ENCODE results near the gene ABCC4.

ABCC4 gene

DNA sequence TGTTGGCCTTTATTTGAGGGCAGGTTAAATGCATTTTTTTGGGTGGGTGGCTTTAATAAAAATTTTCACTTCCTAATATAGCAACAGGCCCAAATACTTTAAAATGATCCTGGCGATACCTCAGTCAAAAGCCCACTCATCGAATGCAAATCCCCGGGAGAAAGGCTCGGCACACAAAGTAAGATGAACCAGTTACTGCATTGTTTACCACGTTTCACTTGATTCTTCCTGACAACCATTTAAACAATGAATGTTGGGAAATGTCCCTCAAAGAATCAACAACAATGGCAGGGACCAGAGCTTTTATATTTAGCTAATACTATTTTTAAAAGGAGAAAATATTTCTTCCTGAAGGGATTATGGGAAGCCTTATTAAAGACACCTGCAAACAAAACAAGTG lies 187.7 kb downstream of the ABCC4 start:
- TF ChIP-seq, protein P1, sequence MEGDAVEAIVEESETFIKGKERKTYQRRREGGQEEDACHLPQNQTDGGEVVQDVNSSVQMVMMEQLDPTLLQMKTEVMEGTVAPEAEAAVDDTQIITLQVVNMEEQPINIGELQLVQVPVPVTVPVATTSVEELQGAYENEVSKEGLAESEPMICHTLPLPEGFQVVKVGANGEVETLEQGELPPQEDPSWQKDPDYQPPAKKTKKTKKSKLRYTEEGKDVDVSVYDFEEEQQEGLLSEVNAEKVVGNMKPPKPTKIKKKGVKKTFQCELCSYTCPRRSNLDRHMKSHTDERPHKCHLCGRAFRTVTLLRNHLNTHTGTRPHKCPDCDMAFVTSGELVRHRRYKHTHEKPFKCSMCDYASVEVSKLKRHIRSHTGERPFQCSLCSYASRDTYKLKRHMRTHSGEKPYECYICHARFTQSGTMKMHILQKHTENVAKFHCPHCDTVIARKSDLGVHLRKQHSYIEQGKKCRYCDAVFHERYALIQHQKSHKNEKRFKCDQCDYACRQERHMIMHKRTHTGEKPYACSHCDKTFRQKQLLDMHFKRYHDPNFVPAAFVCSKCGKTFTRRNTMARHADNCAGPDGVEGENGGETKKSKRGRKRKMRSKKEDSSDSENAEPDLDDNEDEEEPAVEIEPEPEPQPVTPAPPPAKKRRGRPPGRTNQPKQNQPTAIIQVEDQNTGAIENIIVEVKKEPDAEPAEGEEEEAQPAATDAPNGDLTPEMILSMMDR (IDR thresholded peaks at IDR 0.05; ENCODE audit: low read depth, low read length) = no peak
- H3K4me3 ChIP-seq (ENCODE audit: low read depth, low read length) = no peak overlapping the region

DNA sequence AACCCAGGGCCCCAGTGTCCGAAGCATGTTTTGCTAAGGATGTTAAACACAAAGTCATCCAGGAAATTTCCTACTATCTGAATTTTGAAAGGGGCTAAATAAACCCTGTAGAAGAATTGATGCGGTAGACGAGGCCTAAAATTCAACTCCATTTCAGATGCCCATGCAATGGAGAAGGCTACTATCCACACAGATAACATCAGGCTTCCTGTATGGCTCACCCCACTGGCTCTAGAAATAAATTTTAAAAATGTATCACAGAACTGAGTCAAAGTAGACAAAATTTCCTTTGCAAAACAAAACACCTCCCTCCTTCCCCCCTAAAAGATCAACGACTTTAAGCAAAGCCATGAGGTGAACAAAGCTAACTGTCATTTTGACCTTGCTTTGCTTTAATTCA lies 188.4 kb downstream of the ABCC4 start:
- no peak overlapping the region for H3K4me3 ChIP-seq (ENCODE audit: low read depth, low read length)
- TF ChIP-seq, protein P1 (IDR thresholded peaks at IDR 0.05; ENCODE audit: low read depth, low read length) = no peak

DNA sequence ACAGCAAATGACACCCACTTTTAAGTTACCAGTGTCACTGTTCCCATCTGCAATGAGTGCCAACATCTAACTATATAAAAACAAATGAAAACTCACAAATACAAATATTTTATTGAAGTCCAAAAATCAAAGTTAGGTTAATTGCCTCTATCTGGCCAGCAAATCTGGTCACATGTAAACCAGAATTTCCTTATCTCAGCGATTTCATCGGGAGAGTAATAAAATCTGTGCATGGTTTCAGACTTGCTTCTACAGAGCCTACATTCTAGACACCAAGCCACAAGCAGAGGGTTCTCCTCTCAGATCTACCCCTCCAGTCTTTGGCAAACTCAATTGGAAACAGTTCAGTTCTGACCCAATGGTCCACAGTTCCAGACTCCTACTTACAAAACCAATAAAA lies 189.6 kb downstream of the ABCC4 start:
- TF ChIP-seq, protein P1 (IDR thresholded peaks at IDR 0.05; ENCODE audit: low read depth, low read length) = no peak
- no peak overlapping the region for H3K4me3 ChIP-seq (ENCODE audit: low read depth, low read length)

DNA sequence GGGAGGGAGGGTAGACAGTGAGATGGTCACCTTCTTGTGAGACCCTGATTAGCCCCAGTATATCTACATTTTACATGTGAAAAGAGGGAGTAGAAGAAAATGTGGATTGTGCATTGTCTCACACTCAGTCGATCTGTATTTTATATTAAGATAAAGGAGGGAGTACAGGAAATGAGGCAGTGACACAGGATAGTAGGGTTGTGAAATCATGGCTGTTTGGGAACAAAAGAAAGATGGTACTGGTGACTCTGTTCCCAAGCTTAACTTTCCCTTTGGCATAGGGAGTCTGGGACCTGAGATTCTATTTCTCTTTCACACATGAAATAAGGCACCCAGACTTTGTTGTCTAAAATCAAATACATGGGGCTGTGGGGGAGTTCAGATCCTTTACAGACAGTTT lies 194.7 kb downstream of the ABCC4 start:
- no peak overlapping the region for H3K4me3 ChIP-seq (ENCODE audit: low read depth, low read length)
- TF ChIP-seq, protein P1 (IDR thresholded peaks at IDR 0.05; ENCODE audit: low read depth, low read length) = no peak

DNA sequence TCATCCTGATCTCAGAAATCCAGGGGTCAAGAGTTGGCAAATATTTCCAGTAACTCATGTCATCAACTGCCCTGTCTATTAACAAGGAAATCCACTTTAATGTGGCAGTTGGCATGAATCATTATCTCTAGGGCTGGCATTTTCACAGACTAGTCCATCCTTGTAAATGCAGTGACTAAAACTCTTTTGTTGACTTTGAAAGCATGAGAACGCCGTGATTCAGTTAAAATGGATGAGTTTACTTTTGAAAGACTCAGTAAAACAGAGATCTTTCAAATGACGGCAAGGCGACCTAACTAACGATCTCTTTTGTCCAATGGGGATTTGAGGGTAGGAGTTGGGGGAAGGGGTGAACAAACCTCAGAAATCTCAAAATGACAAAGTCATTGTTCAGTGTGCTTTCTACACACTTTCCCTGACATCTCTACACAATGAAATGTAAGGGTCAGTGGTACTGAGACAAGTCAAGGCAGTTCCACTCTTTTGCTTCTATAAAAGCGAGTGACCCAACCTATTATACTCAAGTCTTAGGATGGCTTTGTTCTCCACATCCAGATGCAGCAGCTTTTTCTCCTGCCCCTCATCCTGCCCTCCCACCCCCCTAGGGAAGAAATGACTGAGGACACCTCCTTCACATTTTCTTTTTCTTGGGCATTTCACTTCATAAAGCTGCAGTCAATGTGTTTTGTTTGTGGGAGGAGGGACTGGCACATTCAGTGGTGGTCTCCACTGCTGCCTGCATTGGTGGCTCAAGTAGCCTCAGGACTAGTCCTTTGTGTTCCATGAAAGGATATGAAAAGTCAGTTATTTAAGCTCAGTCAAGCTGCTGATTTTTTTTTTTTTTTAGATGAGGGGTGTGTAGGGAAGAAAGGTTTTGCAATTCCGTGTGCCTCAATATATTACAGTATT lies 200.5 kb downstream of the ABCC4 start:
- TF ChIP-seq, protein P1 (IDR thresholded peaks at IDR 0.05; ENCODE audit: low read depth, low read length) = no peak
- H3K4me3 ChIP-seq (ENCODE audit: low read depth, low read length) = no peak overlapping the region

DNA sequence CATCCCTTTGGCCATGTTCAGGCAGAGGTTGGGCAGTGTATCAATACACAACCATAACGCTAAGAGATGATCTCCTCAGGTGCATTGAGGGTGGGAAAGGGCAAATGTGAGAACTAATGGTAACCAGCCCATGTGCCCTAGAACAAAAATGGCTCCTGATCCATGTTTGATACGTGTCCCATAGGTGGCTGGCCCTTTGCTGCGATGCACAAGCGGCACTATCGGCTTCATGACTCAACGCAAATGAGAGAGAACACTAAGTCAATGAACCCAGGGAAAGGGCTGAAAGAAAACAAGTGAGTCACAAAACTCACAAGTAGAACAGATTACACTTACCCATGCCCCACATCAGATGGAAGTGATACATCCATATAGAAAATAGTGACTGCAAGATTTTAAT lies 201.7 kb downstream of the ABCC4 start:
- no peak overlapping the region for H3K4me3 ChIP-seq (ENCODE audit: low read depth, low read length)
- TF ChIP-seq, protein P1 (IDR thresholded peaks at IDR 0.05; ENCODE audit: low read depth, low read length) = no peak

DNA sequence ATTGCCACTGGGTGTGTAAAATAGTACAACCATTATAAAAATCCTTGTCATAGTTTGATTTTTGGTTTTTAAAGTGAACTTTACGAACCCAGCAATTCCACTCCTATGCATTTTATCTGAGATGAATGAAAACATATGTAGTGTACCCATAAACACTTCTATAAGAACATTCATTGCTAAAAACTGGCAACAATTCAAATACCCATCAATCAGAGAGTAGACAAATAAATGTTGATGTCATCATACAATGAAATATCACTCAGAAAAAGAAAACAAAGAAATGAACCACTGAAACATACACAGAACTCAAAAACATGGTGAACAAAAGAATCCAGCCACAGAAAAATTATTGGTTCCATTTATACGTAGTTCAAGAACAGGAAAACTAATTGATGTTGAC lies 202.3 kb downstream of the ABCC4 start:
- no peak overlapping the region for H3K4me3 ChIP-seq (ENCODE audit: low read depth, low read length)
- TF ChIP-seq, protein P1 (IDR thresholded peaks at IDR 0.05; ENCODE audit: low read depth, low read length) = no peak
